ENCODE measurements around the gene SIGLEC11.
A peak's percentile ranks its signal among the peaks of the same experiment; 100 is the strongest.
"Not testable (repeated sequence)": the region's sequence is repeated elsewhere in the genome, so short reads cannot be mapped to it uniquely, and the experiment has no call there.

Gene SIGLEC11

GRCh38 chr19:49983645-49984229 lies 22.8 kb upstream of the SIGLEC11 start:
- peak; percentile 56 for DNase-seq (ENCODE audit: low spot score)
- peak; percentile 68 for FAIRE-seq

GRCh38 chr19:49981603-49982593 lies 20.9 kb upstream of the SIGLEC11 start:
- FAIRE-seq: no peak

GRCh38 chr19:49978324-49978723 lies 17.4 kb upstream of the SIGLEC11 start:
- no peak for DNase-seq (ENCODE audit: low spot score)
- no peak for FAIRE-seq

More at GRCh38 chr19:49981603-49982593, 20.9 kb upstream of the SIGLEC11 start:
- DNase-seq (ENCODE audit: low spot score): no peak

GRCh38 chr19:49977881-49978280 lies 16.9 kb upstream of the SIGLEC11 start:
- no peak for FAIRE-seq
- DNase-seq (ENCODE audit: low spot score): no peak

GRCh38 chr19:49977076-49977475 lies 16.1 kb upstream of the SIGLEC11 start:
- FAIRE-seq (no peak), DNase-seq (ENCODE audit: low spot score) (no peak)

GRCh38 chr19:49976496-49976895 lies 15.5 kb upstream of the SIGLEC11 start:
- FAIRE-seq: no peak
- no peak for DNase-seq (ENCODE audit: low spot score)

GRCh38 chr19:49975051-49975450 lies 14.1 kb upstream of the SIGLEC11 start:
- DNase-seq (ENCODE audit: low spot score) (no peak), FAIRE-seq (no peak)

GRCh38 chr19:49973987-49974386 lies 13.0 kb upstream of the SIGLEC11 start:
- no peak for DNase-seq (ENCODE audit: low spot score)

GRCh38 chr19:49972841-49973240 lies 11.9 kb upstream of the SIGLEC11 start:
- DNase-seq (ENCODE audit: low spot score) (no peak), FAIRE-seq (no peak)

More at GRCh38 chr19:49973987-49974386, 13.0 kb upstream of the SIGLEC11 start:
- no peak for FAIRE-seq

- DNase-seq (ENCODE audit: low spot score): no peak
- FAIRE-seq: no peak
These were observed 11.0 kb upstream of the SIGLEC11 start for GRCh38 chr19:49971991-49972411.

GRCh38 chr19:49969355-49969754 lies 8.4 kb upstream of the SIGLEC11 start:
- DNase-seq (ENCODE audit: low spot score); FAIRE-seq: not testable (repeated sequence)

- no peak for DNase-seq (ENCODE audit: low spot score)
These were observed 7.4 kb upstream of the SIGLEC11 start for GRCh38 chr19:49968279-49968922.

GRCh38 chr19:49959892-49960291 lies 1.1 kb downstream of the SIGLEC11 start:
- not testable (repeated sequence) for FAIRE-seq; DNase-seq (ENCODE audit: low spot score)

More at GRCh38 chr19:49968279-49968922, 7.4 kb upstream of the SIGLEC11 start:
- FAIRE-seq: no peak

GRCh38 chr19:49958596-49958995 lies 2.4 kb downstream of the SIGLEC11 start:
- not testable (repeated sequence) for FAIRE-seq; DNase-seq (ENCODE audit: low spot score)

- not testable (repeated sequence) for FAIRE-seq; DNase-seq (ENCODE audit: low spot score)
These were observed 2.8 kb downstream of the SIGLEC11 start for GRCh38 chr19:49958144-49958543.

- FAIRE-seq: no peak
- no peak for DNase-seq (ENCODE audit: low spot score)
These were observed 3.6 kb downstream of the SIGLEC11 start for GRCh38 chr19:49957262-49957915.

GRCh38 chr19:49956115-49956495 lies 4.9 kb downstream of the SIGLEC11 start:
- DNase-seq (ENCODE audit: low spot score) (no peak), FAIRE-seq (no peak)

GRCh38 chr19:49954933-49955332 lies 6.0 kb downstream of the SIGLEC11 start:
- FAIRE-seq (no peak), DNase-seq (ENCODE audit: low spot score) (no peak)

- FAIRE-seq (no peak), DNase-seq (ENCODE audit: low spot score) (no peak)
These were observed 6.7 kb downstream of the SIGLEC11 start for GRCh38 chr19:49954092-49954829.

GRCh38 chr19:49953416-49953815 lies 7.6 kb downstream of the SIGLEC11 start:
- DNase-seq (ENCODE audit: low spot score): no peak
- FAIRE-seq: no peak

- DNase-seq (ENCODE audit: low spot score): no peak
- FAIRE-seq: no peak
These were observed 8.1 kb downstream of the SIGLEC11 start for GRCh38 chr19:49952906-49953305.
